ENCODE results near the gene CYB5R4.

CYB5R4 gene

GRCh38 chr6:84003654-84004053 lies 144.2 kb downstream of the CYB5R4 start:
- no peak overlapping the region for H3K4me3 ChIP-seq (ENCODE audit: low read length)
- no peaks in the 10 kb centered on the region for H3K36me3 ChIP-seq (replicated peaks; ENCODE audit: low read depth, low read length)
- H3K4me1 ChIP-seq (ENCODE audit: low read length) = peaks cover 19% of the 10 kb centered on the region
- H3K27ac ChIP-seq (ENCODE audit: low read length) = no peak overlapping the region
- TF ChIP-seq EZH2phosphoT487 (IDR thresholded peaks at IDR 0.05; ENCODE audit: low read depth) (no peak), CTCF (IDR thresholded peaks at IDR 0.05; ENCODE audit: low read depth, low read length) (no peak)
- H3K9ac ChIP-seq (ENCODE audit: low read length) = no peak overlapping the region
- no peaks in the 10 kb centered on the region for H3K9me3 ChIP-seq (ENCODE audit: insufficient read depth, low read length)
- H3K79me2 ChIP-seq (ENCODE audit: low read length) = no peaks in the 10 kb centered on the region
- H2AFZ ChIP-seq (ENCODE audit: low read depth, low read length) = no peak overlapping the region
- no peak overlapping the region for H3K4me2 ChIP-seq (ENCODE audit: low read length)
- no peaks in the 10 kb centered on the region for H3K27me3 ChIP-seq (ENCODE audit: low read depth, low read length)
- no peaks in the 10 kb centered on the region for H4K20me1 ChIP-seq (ENCODE audit: insufficient read depth, low read length)

GRCh38 chr6:84007871-84008270 lies 148.4 kb downstream of the CYB5R4 start:
- Histone ChIP-seq H3K79me2 (ENCODE audit: low read length) (no peaks in the 10 kb centered on the region), H3K27me3 (ENCODE audit: low read depth, low read length) (no peaks in the 10 kb centered on the region), H3K9ac (ENCODE audit: low read length) (no peak overlapping the region), H3K27ac (ENCODE audit: low read length) (no peak overlapping the region), H3K4me3 (ENCODE audit: low read length) (no peak overlapping the region; the same call in 1 of the 2 replicates), H3K4me2 (ENCODE audit: low read length) (peak overlapping the region; percentile 55), H3K36me3 (replicated peaks; ENCODE audit: low read depth, low read length) (no peaks in the 10 kb centered on the region), H3K4me1 (ENCODE audit: low read length) (peaks cover 10% of the 10 kb centered on the region), H4K20me1 (ENCODE audit: insufficient read depth, low read length) (no peaks in the 10 kb centered on the region), H3K9me3 (ENCODE audit: insufficient read depth, low read length) (no peaks in the 10 kb centered on the region), H2AFZ (ENCODE audit: low read depth, low read length) (peak overlapping the region; percentile 90)
- TF ChIP-seq CTCF (IDR thresholded peaks at IDR 0.05; ENCODE audit: low read depth, low read length) (no peak), EZH2phosphoT487 (IDR thresholded peaks at IDR 0.05; ENCODE audit: low read depth) (no peak)

DNA sequence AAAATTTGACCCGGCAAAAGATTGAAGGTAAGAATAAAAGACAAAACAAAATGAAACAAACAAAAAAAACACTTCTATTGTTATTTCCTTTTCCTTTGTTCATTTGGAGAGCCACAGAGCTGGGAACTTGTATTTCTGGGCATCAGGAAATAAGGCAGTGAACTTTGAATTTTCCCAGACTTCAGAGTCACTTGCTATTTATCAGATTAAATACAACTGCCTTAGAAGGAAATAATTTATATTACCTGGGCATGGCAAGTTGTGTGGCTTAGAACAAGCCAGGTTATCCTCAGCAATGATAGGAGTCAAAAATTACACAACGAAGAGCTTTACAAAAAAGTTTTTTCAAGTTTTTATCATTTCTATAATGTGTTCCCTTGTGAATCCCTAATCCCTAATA lies 153.9 kb downstream of the CYB5R4 start:
- no peaks in the 10 kb centered on the region for H4K20me1 ChIP-seq (ENCODE audit: insufficient read depth, low read length)
- H3K4me2 ChIP-seq (ENCODE audit: low read length) = no peak overlapping the region
- no peak overlapping the region for H3K27ac ChIP-seq (ENCODE audit: low read length)
- H3K27me3 ChIP-seq (ENCODE audit: low read depth, low read length) = no peaks in the 10 kb centered on the region
- H3K9ac ChIP-seq (ENCODE audit: low read length) = no peak overlapping the region
- no peak overlapping the region for H2AFZ ChIP-seq (ENCODE audit: low read depth, low read length)
- TF ChIP-seq EZH2phosphoT487 (IDR thresholded peaks at IDR 0.05; ENCODE audit: low read depth) (no peak), CTCF (IDR thresholded peaks at IDR 0.05; ENCODE audit: low read depth, low read length) (no peak)
- H3K36me3 ChIP-seq (replicated peaks; ENCODE audit: low read depth, low read length) = no peaks in the 10 kb centered on the region
- H3K4me1 ChIP-seq (ENCODE audit: low read length) = peaks cover 13% of the 10 kb centered on the region
- H3K4me3 ChIP-seq (ENCODE audit: low read length) = no peak overlapping the region
- no peaks in the 10 kb centered on the region for H3K79me2 ChIP-seq (ENCODE audit: low read length)
- no peaks in the 10 kb centered on the region for H3K9me3 ChIP-seq (ENCODE audit: insufficient read depth, low read length)

GRCh38 chr6:84013931-84014330 lies 154.4 kb downstream of the CYB5R4 start:
- Histone ChIP-seq H3K4me1 (ENCODE audit: low read length) (peaks cover 19% of the 10 kb centered on the region), H3K4me2 (ENCODE audit: low read length) (no peak overlapping the region), H4K20me1 (ENCODE audit: insufficient read depth, low read length) (no peaks in the 10 kb centered on the region), H3K27me3 (ENCODE audit: low read depth, low read length) (no peaks in the 10 kb centered on the region), H3K9me3 (ENCODE audit: insufficient read depth, low read length) (no peaks in the 10 kb centered on the region), H3K36me3 (replicated peaks; ENCODE audit: low read depth, low read length) (no peaks in the 10 kb centered on the region), H3K79me2 (ENCODE audit: low read length) (no peaks in the 10 kb centered on the region), H2AFZ (ENCODE audit: low read depth, low read length) (no peak overlapping the region), H3K4me3 (ENCODE audit: low read length) (no peak overlapping the region), H3K9ac (ENCODE audit: low read length) (no peak overlapping the region), H3K27ac (ENCODE audit: low read length) (no peak overlapping the region)
- TF ChIP-seq CTCF (IDR thresholded peaks at IDR 0.05; ENCODE audit: low read depth, low read length) = no peak
- no peak for TF ChIP-seq EZH2phosphoT487 (IDR thresholded peaks at IDR 0.05; ENCODE audit: low read depth)
